ENCODE results near the gene SMIM32. TPM values are rescaled to one million over a fixed set of nuclear protein-coding genes. Genes with fewer than 3 reads are reported as not detected.
A peak's percentile ranks its signal among the peaks of the same experiment; 100 is the strongest.

SMIM32 gene
- total and polyA plus RNA-seq, 9 of the 15 experiments (the other 6 are each of a cell fraction or from before 2014, with no cell fraction given): not detected

- DNase-seq (ENCODE audit: extremely low read depth in 1 of 4, low spot score in 3 of 4): no peak
- CTCF ChIA-PET (ENCODE audit: low intra/inter-chr PET ratio): interaction anchor here (0.7 to 3.7 kb wide), 3 partner anchors 147 to 324 kb away, joined by 3 to 13 read pairs (median 12); no protein-coding TSS in a partner anchor
- Histone ChIP-seq H3K79me2 (ENCODE audit: control insufficient read depth, insufficient read depth, low read length) (no peaks in the 10 kb centered on the region), H3K27me3 (ENCODE audit: control insufficient read depth in 2 of 2, insufficient read depth in 2 of 2, low read length in 2 of 2) (peaks cover 12 to 76% of the 10 kb centered on the region in 2 experiments; a peak in 3 of 5 replicates), H3K4me3 (no peak overlapping the region), H3K9me3 (replicated peaks; ENCODE audit: control insufficient read depth, insufficient read depth, low read depth, low read length) (no peaks in the 10 kb centered on the region), H3K9me1 (ENCODE audit: control insufficient read depth, insufficient read depth, low read length) (no peaks in the 10 kb centered on the region), H3K36me3 (ENCODE audit: control insufficient read depth, insufficient read depth, low read length) (no peaks in the 10 kb centered on the region), H2AFZ (ENCODE audit: low read depth, low read length) (no peak overlapping the region), H3K4me2 (ENCODE audit: insufficient read depth, low read length) (no peak overlapping the region), H3K27ac (ENCODE audit: extremely low read depth, low read depth, low read length) (no peak overlapping the region), H4K20me1 (replicated peaks; ENCODE audit: control insufficient read depth, insufficient read depth, low read length) (no peaks in the 10 kb centered on the region; the same call in 1 of the 2 replicates), H3K9ac (ENCODE audit: insufficient read depth in 1 of 2, low read depth in 2 of 2, low read length in 2 of 2) (no peak overlapping the region), H3K4me1 (replicated peaks in 1 of 2; ENCODE audit: control insufficient read depth in 2 of 2, insufficient read depth in 2 of 2, low read length in 2 of 2) (peaks cover 0 to 2% of the 10 kb centered on the region in 2 experiments; a peak in 1 of 5 replicates)
- peak; percentile 33; the same call in 1 of the 2 replicates for TF ChIP-seq ESRRA (IDR thresholded peaks at IDR 0.05; ENCODE audit: borderline replicate concordance, low read depth)
- TF ChIP-seq, protein P1, sequence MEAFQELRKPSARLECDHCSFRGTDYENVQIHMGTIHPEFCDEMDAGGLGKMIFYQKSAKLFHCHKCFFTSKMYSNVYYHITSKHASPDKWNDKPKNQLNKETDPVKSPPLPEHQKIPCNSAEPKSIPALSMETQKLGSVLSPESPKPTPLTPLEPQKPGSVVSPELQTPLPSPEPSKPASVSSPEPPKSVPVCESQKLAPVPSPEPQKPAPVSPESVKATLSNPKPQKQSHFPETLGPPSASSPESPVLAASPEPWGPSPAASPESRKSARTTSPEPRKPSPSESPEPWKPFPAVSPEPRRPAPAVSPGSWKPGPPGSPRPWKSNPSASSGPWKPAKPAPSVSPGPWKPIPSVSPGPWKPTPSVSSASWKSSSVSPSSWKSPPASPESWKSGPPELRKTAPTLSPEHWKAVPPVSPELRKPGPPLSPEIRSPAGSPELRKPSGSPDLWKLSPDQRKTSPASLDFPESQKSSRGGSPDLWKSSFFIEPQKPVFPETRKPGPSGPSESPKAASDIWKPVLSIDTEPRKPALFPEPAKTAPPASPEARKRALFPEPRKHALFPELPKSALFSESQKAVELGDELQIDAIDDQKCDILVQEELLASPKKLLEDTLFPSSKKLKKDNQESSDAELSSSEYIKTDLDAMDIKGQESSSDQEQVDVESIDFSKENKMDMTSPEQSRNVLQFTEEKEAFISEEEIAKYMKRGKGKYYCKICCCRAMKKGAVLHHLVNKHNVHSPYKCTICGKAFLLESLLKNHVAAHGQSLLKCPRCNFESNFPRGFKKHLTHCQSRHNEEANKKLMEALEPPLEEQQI (IDR thresholded peaks at IDR 0.05): no peak
- FAIRE-seq: no peak
- POLR2A ChIA-PET: no interaction called here
- no TSS peak for BruUV-seq (replicated peaks)
- in situ Hi-C loops (cut with MboI): loop anchor here (5.0 kb wide), 1 partner anchor 324 kb away; no protein-coding TSS in a partner anchor
- ATAC-seq: no peak
- intact Hi-C loops (cut with micrococcal nuclease): loop anchor here (1.0 to 5.0 kb wide), 5 partner anchors 147 to 328 kb away; no protein-coding TSS in a partner anchor
- 3% methylated on average over 10 of the region's 10 CpGs for WGBS (ENCODE audit: insufficient coverage, low coverage, missing lambda C conversion rate)
These were observed 18.5 kb upstream of the SMIM32 start for GRCh38 chr5:136211282-136212040.

Data from K562 (cell line).